Smooth muscle cell of the coronary artery (primary cell): ENCODE data around the gene KRIT1. TPM values are rescaled to one million over a fixed set of nuclear protein-coding genes. Genes with fewer than 3 reads are reported as not detected.

Experiments
- total RNA-seq: library from RNA; depleted of rRNA; stranded (reverse); fragments of >200 nt; gene quantifications from 2 replicates; pipeline ENCODE4 v1.2.3, GENCODE V29; 2014; ENCODE audit warnings: low replicate concordance

Gene KRIT1
- total RNA-seq, result 23.4 and 27.9 TPM in 2 replicates

GRCh38 chr7:92245487-92246359 lies at the start of gene KRIT1, which contains the start of gene ANKIB1:
Gene KRIT1 (minus strand): TSS chr7:92245914. CDS start chr7:92242135, 3,779 bp downstream.
Gene ANKIB1 (plus strand): TSS chr7:92245974. CDS start chr7:92294979, 49,005 bp downstream.

GRCh38 chr7:92178928-92179924 lies 66.5 kb downstream of the KRIT1 start, which contains the start of gene LRRD1:
Gene LRRD1 (minus strand): TSS chr7:92179142. CDS start chr7:92165202, 13,940 bp downstream.

Other genes starting within 250 kb of the KRIT1 start
- 83.8 and 155 TPM in 2 replicates for gene CYP51A1, start 111.4 kb downstream of the KRIT1 start, total RNA-seq
- under 0.01 TPM in 1 of 2 replicates, not detected in the other for gene LRRD1, start 66.8 kb downstream of the KRIT1 start, total RNA-seq
- gene ANKIB1, start 60 bp upstream of the KRIT1 start, total RNA-seq, result 52.1 and 54.3 TPM in 2 replicates
- gene GATAD1, start 201.6 kb upstream of the KRIT1 start, total RNA-seq, result 13.0 and 16.5 TPM in 2 replicates
- gene ERVW-1, start 232.0 kb upstream of the KRIT1 start, total RNA-seq, result not detected in 2 replicates